ENCODE measurements around the gene TDRD12. TPM values are rescaled to one million over a fixed set of nuclear protein-coding genes. Genes with fewer than 3 reads are reported as not detected.

The TDRD12 gene
- total and polyA plus RNA-seq, 12 donors = 0.06 to 0.47 (median 0.12) TPM; not detected in 6

DNA sequence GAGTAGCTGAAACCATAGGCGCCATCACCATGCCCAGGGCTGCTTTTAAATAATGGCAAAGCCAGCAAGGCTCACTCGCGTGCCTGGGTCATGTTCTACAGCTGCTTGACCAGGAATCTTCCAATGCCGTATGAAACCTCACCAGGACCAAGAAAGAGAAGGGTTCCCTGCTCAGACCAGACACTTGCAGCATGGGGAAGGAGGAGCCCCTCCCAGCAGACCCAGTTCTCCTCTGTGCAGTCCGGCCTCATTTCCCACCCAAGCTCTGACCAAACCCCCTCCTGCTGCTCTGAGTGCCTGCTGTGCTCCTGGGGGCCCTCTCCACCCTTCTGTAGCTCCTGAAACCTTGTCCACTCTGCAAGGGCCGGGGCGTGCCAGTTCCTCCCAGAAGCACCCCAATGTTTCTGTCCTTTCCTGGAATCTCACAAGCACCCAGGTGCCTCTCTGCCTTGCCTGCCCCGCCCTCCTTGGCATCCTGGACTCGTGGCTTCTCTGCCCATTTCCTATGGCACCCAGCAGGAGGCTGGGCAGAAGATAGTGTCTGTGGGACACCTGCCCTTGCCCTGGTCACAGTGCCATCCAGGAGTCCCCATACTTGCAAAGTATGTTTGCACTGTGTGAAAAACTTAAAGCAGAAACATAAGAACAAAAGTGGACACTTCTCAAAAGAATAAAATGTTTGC, 156.8 kb downstream of the TDRD12 start:
- DNase-seq (no peak), ATAC-seq (no peak)
- Histone ChIP-seq H3K9me3 (no peaks in the 10 kb centered on the region), H3K36me3 (peaks cover 0 to 37% (median 0%) of the 10 kb centered on the region in 9 donors), H3K27me3 (no peaks in the 10 kb centered on the region), H3K27ac (no peak overlapping the region), H3K4me1 (no peaks in the 10 kb centered on the region), H3K4me3 (no peak overlapping the region)
- 84 to 91% methylated on average over 9 of the region's 9 CpGs for WGBS, 2 donors
- intact Hi-C loops (cut with DNase I) = no loop called here
- no peak for TF ChIP-seq CTCF (IDR thresholded peaks at IDR 0.05)

- no peak for DNase-seq
- 81 to 85% methylated on average over 12 of the region's 12 CpGs for WGBS, 2 donors
- H3K27me3 ChIP-seq = no peaks in the 10 kb centered on the region
- no peak for TF ChIP-seq CTCF (IDR thresholded peaks at IDR 0.05)
- intact Hi-C loops (cut with DNase I) = no loop called here
- peaks cover 0 to 42% (median 0%) of the 10 kb centered on the region in 9 donors for H3K36me3 ChIP-seq
- H3K4me1 ChIP-seq = no peaks in the 10 kb centered on the region
- H3K27ac ChIP-seq = no peak overlapping the region
- H3K4me3 ChIP-seq = no peak overlapping the region
- no peaks in the 10 kb centered on the region for H3K9me3 ChIP-seq
- no peak for ATAC-seq
Measured at GRCh38 chr19:32876919-32877285, 157.3 kb downstream of the TDRD12 start.

Other genes starting within 250 kb of the TDRD12 start
- gene PDCD5, start 138.6 kb upstream of the TDRD12 start, total RNA-seq = 100 to 1,000 TPM in 7 of 10 donors, 10 to 100 TPM in 3; 84.3 to 172 (median 103) TPM
- 100 to 1,000 TPM; 239 to 349 TPM for gene PDCD5, start 138.6 kb upstream of the TDRD12 start, polyA plus RNA-seq
- gene ANKRD27, start 44.6 kb upstream of the TDRD12 start, total RNA-seq = 10 to 100 TPM; 16.6 to 24.5 (median 20.0) TPM
- 10 to 100 TPM in 1 of 2 donors, 1 to 10 TPM in 1; 7.6 to 10.1 TPM for gene ANKRD27, start 44.6 kb upstream of the TDRD12 start, polyA plus RNA-seq
- 10 to 100 TPM in 1 of 10 donors, 1 to 10 TPM in 9; 1.7 to 13.5 (median 4.8) TPM for gene RGS9BP, start 43.9 kb upstream of the TDRD12 start, total RNA-seq
- 1 to 10 TPM in 1 of 2 donors, under 1 TPM in 1; 0.43 to 2.6 TPM for gene RGS9BP, start 43.9 kb upstream of the TDRD12 start, polyA plus RNA-seq
- gene NUDT19, start 27.9 kb upstream of the TDRD12 start, total RNA-seq = 10 to 100 TPM; 16.1 to 27.7 (median 20.5) TPM
- 10 to 100 TPM in 1 of 2 donors, 1 to 10 TPM in 1; 9.1 to 10.0 TPM for gene NUDT19, start 27.9 kb upstream of the TDRD12 start, polyA plus RNA-seq
- gene SLC7A9, start 150.0 kb downstream of the TDRD12 start, total RNA-seq = under 1 TPM in 1 of 10 donors, not detected in 9; 0.24 TPM
- under 1 TPM in 1 of 2 donors, not detected in 1; 0.12 TPM for gene SLC7A9, start 150.0 kb downstream of the TDRD12 start, polyA plus RNA-seq

Measured in heart right ventricle (tissue), 16 donors.